Esophagus squamous epithelium (tissue), 4 donors: ENCODE results near the gene MCFD2.

Source experiments
- CTCF ChIP-seq, 6 experiments: fragments of 450-650 bp in 4 of 6; fragments of 200-600 bp in 2 of 6; sonication (generic) in 2 of 6; IDR thresholded peaks; one replicate each; pipeline ENCODE4 v1.5.1; 2016 to 2019; ENCODE audit warnings: antibody characterized with exemption in 6 of 6, mild to moderate bottlenecking in 4 of 6, moderate library complexity in 4 of 6
- POLR2A ChIP-seq, 4 donors: fragments of 450-650 bp; IDR thresholded peaks; one replicate each; pipeline ENCODE4 v1.6.1; 2017; ENCODE audit warnings: antibody characterized with exemption in 4 of 4, mild to moderate bottlenecking in 4 of 4, moderate library complexity in 3 of 4

- TF ChIP-seq CTCF (IDR thresholded peaks at IDR 0.05) (no peak), POLR2A (IDR thresholded peaks at IDR 0.05) (no peak)
Observed at GRCh38 chr2:46921676-46922448, 6.3 kb upstream of the MCFD2 start.
